Chondrocyte (in vitro differentiated cells): ENCODE measurements around the gene IFI30. TPM values are rescaled to one million over a fixed set of nuclear protein-coding genes. Genes with fewer than 3 reads are reported as not detected.
"Not testable (repeated sequence)": the region's sequence is repeated elsewhere in the genome, so short reads cannot be mapped to it uniquely, and the experiment has no call there.

Experiments
- DNase-seq: peaks from one replicate; pipeline ENCODE4 v3.0.0; 2021; ENCODE audit warnings: mixed read lengths, low spot score
- H3K27ac Mint-ChIP-seq: one replicate; pipeline ENCODE4 v1.8.0; 2021; ENCODE audit warnings: mild to moderate bottlenecking, moderate library complexity, mixed read lengths; ENCODE audit not compliant: unreplicated experiment
- H3K27me3 Mint-ChIP-seq: 2 replicates; pipeline ENCODE4 v1.8.0; 2021; ENCODE audit warnings: low read depth, mixed read lengths
- H3K36me3 Mint-ChIP-seq: 2 replicates; pipeline ENCODE4 v1.8.0; 2021; ENCODE audit warnings: low read depth, mixed read lengths
- H3K4me1 Mint-ChIP-seq: 2 replicates; pipeline ENCODE4 v1.8.0; 2021; ENCODE audit warnings: low read depth, mild to moderate bottlenecking, mixed read lengths
- H3K4me3 Mint-ChIP-seq: one replicate; pipeline ENCODE4 v1.8.0; 2021; ENCODE audit warnings: mild to moderate bottlenecking, moderate library complexity, mixed read lengths; ENCODE audit not compliant: unreplicated experiment
- H3K9me3 Mint-ChIP-seq: 2 replicates; pipeline ENCODE4 v1.8.0; 2021; ENCODE audit warnings: low read depth, mixed read lengths
- CTCF ChIP-seq: fragments of 200-600 bp; sonication (generic); IDR thresholded peaks from 2 replicates; pipeline ENCODE4 v1.5.0; 2021; ENCODE audit warnings: antibody characterized with exemption, mild to moderate bottlenecking, moderate library complexity
- total RNA-seq: library from RNA; stranded (reverse); gene quantifications from 3 replicates; pipeline ENCODE4 v1.2.1, GENCODE V29; 2021

Gene IFI30
- total RNA-seq, 1 donor from 2014 or later = 2.1 TPM

- peak overlapping the region; percentile 8 for H3K27ac Mint-ChIP-seq
- peaks cover 36% of the 10 kb centered on the region for H3K4me1 Mint-ChIP-seq
- no peak for TF ChIP-seq CTCF
- H3K36me3 Mint-ChIP-seq = peaks cover 2% of the 10 kb centered on the region
- peak; percentile 96 for DNase-seq
- no peak overlapping the region for H3K4me3 Mint-ChIP-seq
- H3K27me3 Mint-ChIP-seq = no peaks in the 10 kb centered on the region
- no peaks in the 10 kb centered on the region for H3K9me3 Mint-ChIP-seq
Observed at GRCh38 chr19:18156841-18157464, 16.7 kb upstream of the IFI30 start.

GRCh38 chr19:18157465-18158063 lies 16.0 kb upstream of the IFI30 start:
- TF ChIP-seq CTCF = no peak
- peaks cover 3% of the 10 kb centered on the region for H3K36me3 Mint-ChIP-seq
- H3K27ac Mint-ChIP-seq = peak overlapping the region; percentile 78
- no peak overlapping the region for H3K4me3 Mint-ChIP-seq
- no peaks in the 10 kb centered on the region for H3K9me3 Mint-ChIP-seq
- no peak for DNase-seq
- H3K27me3 Mint-ChIP-seq = no peaks in the 10 kb centered on the region
- H3K4me1 Mint-ChIP-seq = peaks cover 33% of the 10 kb centered on the region

GRCh38 chr19:18158467-18158866 lies 15.1 kb upstream of the IFI30 start:
- TF ChIP-seq CTCF = no peak
- peaks cover 6% of the 10 kb centered on the region for H3K36me3 Mint-ChIP-seq
- no peak for DNase-seq

GRCh38 chr19:18159059-18159616 lies 14.5 kb upstream of the IFI30 start:
- H3K4me1 Mint-ChIP-seq = peaks cover 29% of the 10 kb centered on the region
- not testable (repeated sequence) for H3K4me3 Mint-ChIP-seq, H3K36me3 Mint-ChIP-seq, DNase-seq, H3K27ac Mint-ChIP-seq, H3K27me3 Mint-ChIP-seq, H3K9me3 Mint-ChIP-seq

More at GRCh38 chr19:18158467-18158866, 15.1 kb upstream of the IFI30 start:
- Mint-ChIP-seq H3K9me3 (no peaks in the 10 kb centered on the region), H3K27ac (no peak overlapping the region), H3K27me3 (no peaks in the 10 kb centered on the region), H3K4me3 (no peak overlapping the region), H3K4me1 (peaks cover 33% of the 10 kb centered on the region)

- Mint-ChIP-seq H3K27ac (no peak overlapping the region), H3K36me3 (peaks cover 6% of the 10 kb centered on the region), H3K4me3 (no peak overlapping the region), H3K27me3 (no peaks in the 10 kb centered on the region), H3K9me3 (no peaks in the 10 kb centered on the region), H3K4me1 (peaks cover 23% of the 10 kb centered on the region)
- TF ChIP-seq CTCF = no peak
- DNase-seq = no peak
Observed at GRCh38 chr19:18159810-18160209, 13.8 kb upstream of the IFI30 start.
